ENCODE results near the gene PEX16. TPM values are rescaled to one million over a fixed set of nuclear protein-coding genes. Genes with fewer than 3 reads are reported as not detected.

Gene PEX16
- total RNA-seq (2014; rRNA removed; shearing (Covaris generic)) = 33.4 and 33.9 TPM in 2 replicates

DNA sequence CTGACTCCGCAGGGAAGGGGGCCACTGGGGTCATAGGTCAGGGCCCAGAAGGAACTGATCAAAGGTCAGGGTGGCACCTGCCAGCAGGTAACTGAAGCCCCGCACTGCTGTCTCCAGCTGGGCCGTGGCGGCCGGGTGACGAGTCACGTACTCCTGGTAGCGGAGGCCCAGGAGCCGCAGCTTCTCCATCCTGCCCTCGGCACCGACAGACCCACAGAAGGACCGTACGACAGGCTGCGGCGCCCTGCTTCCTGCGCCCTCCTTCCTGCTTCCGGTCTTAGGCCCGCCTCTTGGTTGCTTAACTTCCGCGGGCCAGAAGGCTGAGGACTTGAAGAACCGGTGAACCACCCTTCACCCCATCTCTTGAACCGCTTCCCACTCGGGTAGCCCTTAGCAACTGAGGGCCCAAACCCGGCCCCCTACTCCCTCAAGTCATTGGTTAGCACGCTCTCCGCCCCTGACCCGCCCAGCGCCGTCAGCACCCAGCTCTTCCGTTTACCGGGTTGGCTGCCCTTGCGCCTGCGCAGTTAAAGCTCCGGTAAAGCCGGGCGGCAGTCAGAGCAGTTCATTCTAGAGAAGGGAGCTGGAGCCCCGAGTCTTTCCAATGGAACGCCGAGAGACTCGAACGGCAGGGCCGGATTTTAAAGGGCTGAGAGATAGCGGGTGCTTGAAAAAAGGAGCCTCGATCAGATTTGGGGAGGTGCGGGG lies at the start of gene PEX16:
TSS of gene PEX16 (minus strand) at position 255 of the 708 bp plus-strand sequence. CDS start at position 189, 66 bp downstream.
- DNase-seq (ENCODE audit: low read depth in 1 of 2, low spot score in 2 of 2) = peak; percentile 99
- Histone ChIP-seq H3K36me3 (peaks cover 43% of the 10 kb centered on the region), H3K9me3 (replicated peaks) (no peaks in the 10 kb centered on the region), H3K4me1 (replicated peaks) (peaks cover 20% of the 10 kb centered on the region), H3K27ac (peak within 1 kb of the TSS; percentile 68), H3K27me3 (replicated peaks) (peaks cover 12% of the 10 kb centered on the region), H3K4me3 (peak within 1 kb of the TSS; percentile 75)

DNA sequence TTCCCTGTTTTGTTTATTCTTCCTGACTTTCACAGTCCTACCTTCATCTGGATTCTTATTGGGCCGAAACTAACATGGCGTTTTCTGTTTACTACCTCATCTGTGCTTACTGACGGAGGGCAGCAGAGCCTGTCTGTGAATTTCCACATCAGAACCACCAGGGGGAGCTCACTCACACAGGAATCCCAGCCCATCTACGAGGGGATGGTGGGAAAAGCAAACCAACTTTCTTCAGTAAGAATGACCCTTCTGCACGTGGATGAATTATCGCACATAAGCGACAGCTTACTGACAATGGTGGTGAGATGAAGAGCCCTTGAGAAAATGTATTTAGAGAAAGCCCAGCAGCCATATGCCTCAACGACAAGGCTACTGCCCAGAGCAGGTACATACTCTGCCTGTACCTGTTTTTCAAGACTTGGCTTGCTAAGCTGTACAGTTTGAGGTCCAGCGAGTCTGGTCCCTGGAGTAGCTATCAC lies 47.3 kb upstream of the PEX16 start:
- H3K27me3 ChIP-seq (replicated peaks) = no peaks in the 10 kb centered on the region
- no peaks in the 10 kb centered on the region for H3K4me1 ChIP-seq (replicated peaks)
- no peak overlapping the region for H3K4me3 ChIP-seq
- no peak overlapping the region for H3K27ac ChIP-seq
- H3K36me3 ChIP-seq = peaks cover 6% of the 10 kb centered on the region
- H3K9me3 ChIP-seq (replicated peaks) = no peaks in the 10 kb centered on the region
- peak; percentile 73 to 78 for DNase-seq (ENCODE audit: low read depth in 1 of 2, low spot score in 2 of 2)

DNA sequence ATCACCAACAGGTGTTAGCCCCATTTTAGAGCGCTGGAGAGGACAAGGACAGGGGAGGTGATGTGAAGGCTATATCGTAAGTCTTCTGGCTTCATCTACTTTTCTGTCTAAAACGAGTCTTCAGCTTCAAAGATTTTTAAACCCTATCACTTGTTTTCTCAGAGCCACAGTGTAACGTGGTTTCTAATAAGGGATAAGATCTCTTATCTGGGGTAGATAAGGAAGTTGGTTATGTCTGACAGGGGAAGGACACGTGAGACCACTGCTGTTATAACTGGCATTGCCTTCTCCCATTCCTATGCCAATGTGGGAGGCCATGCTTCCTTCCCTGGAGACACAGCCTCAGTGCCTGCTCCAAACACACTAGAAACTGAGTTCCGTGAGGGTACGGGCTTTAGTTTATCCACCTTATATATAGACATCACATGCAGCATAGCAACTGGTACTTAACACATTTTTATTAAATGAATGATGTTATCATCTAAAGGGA lies 44.1 kb upstream of the PEX16 start:
- DNase-seq (ENCODE audit: low read depth in 1 of 2, low spot score in 2 of 2) = no peak
- Histone ChIP-seq H3K27ac (no peak overlapping the region), H3K27me3 (replicated peaks) (no peaks in the 10 kb centered on the region), H3K4me1 (replicated peaks) (no peaks in the 10 kb centered on the region), H3K36me3 (peaks cover 6% of the 10 kb centered on the region), H3K9me3 (replicated peaks) (no peaks in the 10 kb centered on the region), H3K4me3 (no peak overlapping the region)

DNA sequence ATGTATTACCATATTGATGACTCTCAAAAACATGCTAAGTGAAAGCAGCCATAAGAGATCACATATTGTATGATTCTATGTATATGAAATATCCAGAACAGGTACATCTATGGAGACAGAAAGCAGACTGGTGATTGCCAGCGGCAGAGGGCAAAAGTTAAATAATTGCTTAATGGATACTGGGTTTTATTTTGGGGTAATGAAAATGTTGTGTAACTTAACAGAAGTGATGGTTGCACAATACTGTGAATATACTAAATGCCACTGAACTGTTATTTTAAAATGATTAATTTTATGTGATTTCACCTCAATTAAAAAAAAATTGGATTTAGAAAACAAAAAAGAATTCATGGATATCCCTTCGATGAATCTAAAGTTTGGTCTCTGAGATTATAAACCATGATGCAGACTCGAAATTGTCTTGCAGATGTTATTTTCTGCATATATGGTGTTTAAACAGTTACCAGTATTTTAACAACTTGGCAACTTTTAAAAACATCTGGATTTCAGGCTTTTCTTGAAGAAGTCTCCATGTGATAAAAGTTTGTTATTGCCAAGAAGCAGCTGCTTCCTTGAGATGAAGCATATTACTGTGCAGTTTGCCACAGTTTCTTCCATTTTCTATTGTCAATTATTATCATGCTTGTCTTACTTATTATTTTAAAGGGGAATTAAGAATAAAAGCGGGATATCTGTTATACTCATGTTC lies 42.9 kb upstream of the PEX16 start:
- no peaks in the 10 kb centered on the region for H3K4me1 ChIP-seq (replicated peaks)
- H3K4me3 ChIP-seq = no peak overlapping the region
- H3K27me3 ChIP-seq (replicated peaks) = no peaks in the 10 kb centered on the region
- no peaks in the 10 kb centered on the region for H3K9me3 ChIP-seq (replicated peaks)
- no peak overlapping the region for H3K27ac ChIP-seq
- H3K36me3 ChIP-seq = peaks cover 6% of the 10 kb centered on the region
- no peak for DNase-seq (ENCODE audit: low read depth in 1 of 2, low spot score in 2 of 2)

DNA sequence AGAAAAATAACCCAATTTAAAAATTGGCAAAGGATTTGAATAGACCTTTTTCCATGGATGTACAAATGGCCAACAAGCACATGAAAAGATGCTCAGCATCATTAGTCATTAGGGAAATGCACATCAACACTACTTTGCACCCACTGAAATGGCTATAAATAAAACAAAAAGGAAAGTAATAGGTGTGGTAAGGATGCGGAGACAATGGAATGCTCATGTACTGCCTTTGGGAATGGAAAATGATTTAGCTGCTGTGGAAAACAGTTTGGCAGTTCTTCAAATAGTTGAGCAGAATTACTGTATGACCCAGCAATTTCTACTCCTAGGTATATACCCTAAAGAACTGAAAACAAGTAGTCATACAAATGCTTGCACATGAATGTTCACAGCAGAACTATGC lies 42.2 kb upstream of the PEX16 start:
- no peaks in the 10 kb centered on the region for H3K27me3 ChIP-seq (replicated peaks)
- H3K27ac ChIP-seq = no peak overlapping the region
- no peak for DNase-seq (ENCODE audit: low read depth in 1 of 2, low spot score in 2 of 2)

DNA sequence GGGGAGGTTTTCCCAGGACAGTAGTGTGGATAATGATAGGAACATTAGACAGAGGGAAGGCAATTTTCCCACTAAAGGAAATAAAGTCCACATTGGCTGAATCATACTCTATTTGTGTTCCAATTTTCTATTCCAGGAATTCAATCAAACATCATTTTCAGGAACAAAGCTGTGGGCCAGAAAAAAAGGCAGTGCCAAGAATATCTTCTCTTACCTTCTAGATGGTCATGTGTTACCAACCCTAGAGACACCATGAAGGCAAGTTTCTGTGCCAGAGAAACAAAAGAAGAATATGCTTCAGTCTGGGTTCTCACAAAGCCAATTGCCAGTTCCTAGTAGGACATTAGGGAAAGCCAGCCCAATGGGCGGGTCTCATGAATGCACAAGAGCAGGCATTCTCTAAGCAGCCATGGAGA lies 32.3 kb upstream of the PEX16 start:
- H3K4me3 ChIP-seq = no peak overlapping the region
- H3K36me3 ChIP-seq = peaks cover 27% of the 10 kb centered on the region; the same call in 1 of the 2 replicates
- no peaks in the 10 kb centered on the region for H3K4me1 ChIP-seq (replicated peaks)
- no peak for DNase-seq (ENCODE audit: low read depth in 1 of 2, low spot score in 2 of 2)
- H3K9me3 ChIP-seq (replicated peaks) = no peaks in the 10 kb centered on the region
- H3K27me3 ChIP-seq (replicated peaks) = no peaks in the 10 kb centered on the region
- no peak overlapping the region for H3K27ac ChIP-seq

More for the DNA sequence above, 42.2 kb upstream of the PEX16 start:
- Histone ChIP-seq H3K9me3 (replicated peaks) (no peaks in the 10 kb centered on the region), H3K4me3 (no peak overlapping the region), H3K36me3 (peaks cover 3% of the 10 kb centered on the region; the same call in 1 of the 2 replicates), H3K4me1 (replicated peaks) (no peaks in the 10 kb centered on the region)

DNA sequence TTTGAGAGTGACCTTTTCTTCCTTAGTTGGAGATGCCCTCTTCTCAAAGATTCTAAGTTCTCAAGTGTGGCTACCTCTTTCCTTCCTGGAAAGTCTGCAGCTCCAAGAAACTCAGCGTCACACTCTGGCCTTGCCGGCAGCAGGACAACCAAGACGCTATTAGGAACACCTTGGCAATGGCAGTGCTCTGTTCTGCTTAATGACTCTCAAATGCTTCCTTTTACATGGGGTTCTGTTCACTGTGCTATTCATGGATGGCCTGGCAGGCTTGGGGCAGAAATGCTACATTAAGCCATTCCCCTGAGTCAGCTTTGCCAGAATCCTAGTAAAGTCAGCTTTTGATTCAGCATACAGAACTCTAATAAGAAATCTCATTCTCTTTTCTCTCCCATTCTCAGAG lies 30.7 kb upstream of the PEX16 start:
- H3K27me3 ChIP-seq (replicated peaks) = no peaks in the 10 kb centered on the region
- H3K4me1 ChIP-seq (replicated peaks) = no peaks in the 10 kb centered on the region
- no peaks in the 10 kb centered on the region for H3K9me3 ChIP-seq (replicated peaks)
- peaks cover 27% of the 10 kb centered on the region; the same call in 1 of the 2 replicates for H3K36me3 ChIP-seq
- no peak overlapping the region for H3K4me3 ChIP-seq
- no peak overlapping the region for H3K27ac ChIP-seq
- DNase-seq (ENCODE audit: low read depth in 1 of 2, low spot score in 2 of 2) = no peak

DNA sequence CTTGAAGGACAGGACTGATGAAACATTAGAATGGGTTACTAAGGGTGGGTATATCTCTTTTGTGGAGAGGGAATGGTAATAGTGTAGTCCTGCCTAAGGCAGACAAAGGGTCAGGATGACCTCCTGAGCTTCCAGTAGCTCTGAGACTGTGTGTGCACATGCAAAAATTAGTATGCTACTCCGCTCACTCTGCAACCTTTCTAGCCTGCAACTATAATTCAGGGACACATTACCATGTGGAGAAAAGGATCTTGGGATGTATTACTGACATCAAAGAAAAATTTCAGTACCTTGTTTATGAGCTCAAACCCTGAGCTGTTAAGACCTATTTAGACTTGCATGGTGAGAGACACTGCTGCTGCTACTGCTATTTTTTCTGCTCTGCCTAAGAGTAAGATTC lies 30.2 kb upstream of the PEX16 start:
- no peak overlapping the region for H3K4me3 ChIP-seq
- H3K27ac ChIP-seq = no peak overlapping the region
- H3K9me3 ChIP-seq (replicated peaks) = no peaks in the 10 kb centered on the region
- no peaks in the 10 kb centered on the region for H3K4me1 ChIP-seq (replicated peaks)
- no peaks in the 10 kb centered on the region for H3K27me3 ChIP-seq (replicated peaks)
- peaks cover 27% of the 10 kb centered on the region; the same call in 1 of the 2 replicates for H3K36me3 ChIP-seq
- no peak for DNase-seq (ENCODE audit: low read depth in 1 of 2, low spot score in 2 of 2)

DNA sequence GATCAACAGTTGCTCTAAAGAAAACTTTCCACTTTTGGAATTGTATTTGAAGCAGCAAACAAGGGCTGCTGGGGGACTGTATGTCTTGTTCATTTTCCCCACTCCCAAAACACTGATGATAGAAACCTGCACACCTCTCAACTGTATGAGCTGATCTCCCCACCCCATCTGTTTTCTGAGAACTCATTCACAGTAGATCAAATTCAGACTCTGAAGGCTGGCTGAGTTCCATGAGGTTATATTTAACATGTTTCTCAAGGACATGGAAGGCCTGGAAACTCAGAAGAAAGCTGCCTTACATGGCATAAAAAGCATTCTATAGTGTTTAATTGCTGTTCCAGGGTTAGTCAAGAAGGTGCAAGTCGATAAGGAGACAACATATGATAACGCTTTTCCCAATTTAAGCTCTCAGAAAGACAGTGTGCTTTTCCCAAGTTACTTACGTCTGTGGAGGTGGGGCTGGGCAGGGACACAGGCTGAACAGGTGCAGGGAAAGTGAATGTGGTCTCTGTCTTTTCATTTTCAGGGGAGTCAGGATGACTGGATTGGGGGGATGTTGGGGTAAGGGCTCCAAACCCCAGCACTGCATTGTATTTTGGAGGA lies 27.8 kb upstream of the PEX16 start:
- no peaks in the 10 kb centered on the region for H3K27me3 ChIP-seq (replicated peaks)
- no peak overlapping the region for H3K4me3 ChIP-seq
- no peak for DNase-seq (ENCODE audit: low read depth in 1 of 2, low spot score in 2 of 2)
- peaks cover 27% of the 10 kb centered on the region; the same call in 1 of the 2 replicates for H3K36me3 ChIP-seq
- H3K27ac ChIP-seq = no peak overlapping the region
- H3K9me3 ChIP-seq (replicated peaks) = no peaks in the 10 kb centered on the region
- H3K4me1 ChIP-seq (replicated peaks) = no peaks in the 10 kb centered on the region

DNA sequence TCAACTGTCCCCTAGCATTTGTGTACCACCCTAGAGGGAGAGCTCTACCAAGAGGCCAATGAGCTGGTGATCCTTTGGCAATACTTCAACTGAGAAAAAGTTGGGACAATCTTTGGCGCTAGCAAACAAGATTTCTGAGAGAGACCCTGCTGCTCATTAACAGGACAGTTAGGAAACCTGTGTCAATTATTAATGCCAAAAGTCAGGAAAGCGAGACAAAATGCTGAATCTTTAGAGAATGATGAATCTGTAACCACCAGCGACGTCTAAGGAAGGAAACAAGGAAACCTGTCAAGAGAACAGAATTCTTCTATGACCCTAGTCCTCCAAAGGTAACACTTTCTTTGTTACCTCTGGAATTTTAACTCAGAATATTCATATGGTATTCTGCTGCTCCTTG lies 24.7 kb upstream of the PEX16 start:
- no peaks in the 10 kb centered on the region for H3K9me3 ChIP-seq (replicated peaks)
- H3K36me3 ChIP-seq = peaks cover 13% of the 10 kb centered on the region; the same call in 1 of the 2 replicates

DNA sequence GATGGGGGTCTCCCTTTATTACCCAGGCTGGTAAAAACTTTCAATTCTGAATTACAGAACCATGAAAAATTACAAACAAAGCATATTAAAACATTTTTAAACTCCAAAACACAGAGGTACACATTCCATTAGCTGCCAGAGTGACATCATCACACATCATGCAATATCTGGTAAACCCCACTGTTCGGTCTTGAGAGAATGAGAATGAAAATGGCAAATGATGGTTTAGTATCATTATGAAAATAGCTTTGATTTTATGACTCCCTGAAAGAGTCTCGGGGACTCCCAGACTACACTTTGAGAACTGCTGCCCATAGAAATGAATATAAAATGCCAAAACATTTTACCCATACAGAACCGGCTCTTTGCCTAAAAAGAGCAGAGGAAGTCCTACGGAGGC lies 23.6 kb upstream of the PEX16 start:
- Histone ChIP-seq H3K27me3 (replicated peaks) (no peaks in the 10 kb centered on the region), H3K4me1 (replicated peaks) (no peaks in the 10 kb centered on the region), H3K36me3 (peaks cover 7% of the 10 kb centered on the region; the same call in 1 of the 2 replicates), H3K4me3 (no peak overlapping the region), H3K9me3 (replicated peaks) (no peaks in the 10 kb centered on the region), H3K27ac (no peak overlapping the region)
- DNase-seq (ENCODE audit: low read depth in 1 of 2, low spot score in 2 of 2) = no peak

More for the DNA sequence above, 24.7 kb upstream of the PEX16 start:
- no peak overlapping the region for H3K27ac ChIP-seq
- no peak overlapping the region for H3K4me3 ChIP-seq
- no peak for DNase-seq (ENCODE audit: low read depth in 1 of 2, low spot score in 2 of 2)
- H3K27me3 ChIP-seq (replicated peaks) = no peaks in the 10 kb centered on the region
- H3K4me1 ChIP-seq (replicated peaks) = no peaks in the 10 kb centered on the region

DNA sequence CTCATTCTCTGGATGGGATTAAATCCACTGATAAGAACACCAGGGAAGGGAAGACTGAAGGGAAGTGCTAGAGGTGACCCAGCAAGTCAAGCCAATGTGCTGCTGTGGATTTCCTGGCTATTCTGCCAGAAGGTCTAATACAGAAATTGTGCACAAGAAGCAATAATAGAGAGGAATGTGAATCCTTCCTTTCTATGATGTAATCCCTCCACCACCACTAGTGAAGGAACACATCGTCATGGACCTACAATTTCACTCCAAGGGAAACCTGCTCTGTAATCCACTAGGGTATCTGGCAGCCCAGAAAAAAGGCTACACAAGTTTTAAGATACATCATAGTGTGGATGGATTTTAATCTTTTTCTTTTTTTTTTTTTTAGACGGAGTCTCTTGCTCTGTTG lies 22.2 kb upstream of the PEX16 start:
- no peaks in the 10 kb centered on the region for H3K4me1 ChIP-seq (replicated peaks)
- peaks cover 10% of the 10 kb centered on the region; the same call in 1 of the 2 replicates for H3K36me3 ChIP-seq
- H3K27ac ChIP-seq = no peak overlapping the region
- H3K9me3 ChIP-seq (replicated peaks) = no peaks in the 10 kb centered on the region
- no peak for DNase-seq (ENCODE audit: low read depth in 1 of 2, low spot score in 2 of 2)
- H3K27me3 ChIP-seq (replicated peaks) = no peaks in the 10 kb centered on the region
- no peak overlapping the region for H3K4me3 ChIP-seq

DNA sequence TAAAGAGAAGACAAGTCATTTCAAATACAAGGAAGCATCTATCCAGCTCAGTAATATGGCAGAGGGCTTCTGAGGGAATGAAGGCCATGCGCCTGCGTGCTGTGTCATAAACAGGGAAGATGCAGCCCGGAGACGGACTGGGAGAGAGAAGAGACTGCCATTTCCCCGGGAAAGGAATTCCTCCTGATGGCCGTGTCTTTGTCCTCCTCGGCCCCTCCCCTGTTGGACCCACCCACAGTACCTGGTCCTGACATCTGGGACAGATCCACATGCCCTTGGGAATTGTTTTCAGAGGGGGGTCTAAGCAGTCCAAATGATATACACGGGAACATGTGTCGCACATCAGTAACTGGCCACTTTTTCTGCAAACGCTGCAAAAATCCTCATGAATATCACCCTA lies 20.2 kb upstream of the PEX16 start:
- Histone ChIP-seq H3K27me3 (replicated peaks) (no peaks in the 10 kb centered on the region), H3K4me1 (replicated peaks) (no peaks in the 10 kb centered on the region), H3K4me3 (no peak overlapping the region), H3K27ac (no peak overlapping the region), H3K36me3 (peaks cover 16% of the 10 kb centered on the region; the same call in 1 of the 2 replicates), H3K9me3 (replicated peaks) (no peaks in the 10 kb centered on the region)
- DNase-seq (ENCODE audit: low read depth in 1 of 2, low spot score in 2 of 2) = no peak

All from SJSA1 (cell line).